CD4-positive, alpha-beta T cell treated with Interleukin-15 for 4 hours (primary cell): ENCODE data around the gene GANC.
"Not testable (repeated sequence)": the region's sequence is repeated elsewhere in the genome, so short reads cannot be mapped to it uniquely, and the experiment has no call there.

Source experiments
- DNase-seq: peaks from one replicate; pipeline ENCODE4 v3.0.0-alpha.2; 2020; ENCODE audit warnings: low spot score

Gene GANC

DNA sequence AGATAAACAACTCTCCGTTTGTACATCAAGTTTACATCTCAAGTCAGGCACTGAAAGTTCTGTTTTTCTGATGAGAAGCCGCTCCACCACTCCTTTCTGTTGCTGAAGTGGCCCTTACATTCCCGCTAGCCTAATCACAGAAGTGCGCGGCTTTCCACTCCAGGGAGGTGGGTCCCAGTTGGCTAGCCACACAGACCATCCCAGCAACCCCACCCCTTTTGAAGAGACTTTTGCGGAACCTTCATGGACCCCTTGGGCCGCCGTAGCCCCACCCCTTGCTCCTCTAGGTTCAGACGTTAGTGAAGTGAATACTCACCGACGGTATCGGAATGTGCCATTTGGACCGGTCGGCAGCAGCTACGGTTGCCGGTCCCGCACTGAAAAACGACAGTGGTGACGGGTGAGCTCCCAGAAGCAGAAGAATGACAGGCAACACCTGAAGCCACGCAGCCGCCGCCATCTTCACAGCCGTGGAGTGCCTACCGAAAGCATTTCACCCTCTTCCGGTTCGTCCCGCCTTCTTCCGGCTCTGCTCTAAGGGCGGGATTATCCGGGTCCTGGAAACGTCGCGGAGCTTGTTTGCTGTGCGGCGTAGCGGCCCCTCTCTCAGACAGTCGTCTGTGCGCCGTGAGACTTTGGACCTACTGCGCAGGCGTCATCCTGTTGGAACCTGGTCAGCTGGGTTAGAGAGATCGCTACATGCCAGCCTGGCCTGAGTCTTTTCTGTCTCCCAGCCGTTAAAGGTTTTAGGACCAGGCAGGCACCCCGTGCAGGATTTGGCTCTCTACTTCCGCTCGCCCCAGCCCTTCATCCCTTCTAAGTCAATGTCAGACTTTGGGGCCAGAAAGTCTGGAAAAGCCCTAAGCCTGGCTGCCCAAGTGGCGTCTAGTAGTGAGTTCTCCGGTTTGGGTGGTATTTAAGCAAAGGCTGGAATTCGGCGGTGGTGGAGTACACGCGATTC is at the start of gene GANC, which contains the start of gene TMEM87A:
Gene GANC (plus strand): TSS at position 263 of the 961 bp plus-strand sequence. CDS start 1,281 bp downstream, outside the sequence.
Gene TMEM87A (minus strand): TSS at position 495 of the 961 bp plus-strand sequence. CDS start 35 bp downstream, at position 460.
- DNase-seq = peak; percentile 96

DNA sequence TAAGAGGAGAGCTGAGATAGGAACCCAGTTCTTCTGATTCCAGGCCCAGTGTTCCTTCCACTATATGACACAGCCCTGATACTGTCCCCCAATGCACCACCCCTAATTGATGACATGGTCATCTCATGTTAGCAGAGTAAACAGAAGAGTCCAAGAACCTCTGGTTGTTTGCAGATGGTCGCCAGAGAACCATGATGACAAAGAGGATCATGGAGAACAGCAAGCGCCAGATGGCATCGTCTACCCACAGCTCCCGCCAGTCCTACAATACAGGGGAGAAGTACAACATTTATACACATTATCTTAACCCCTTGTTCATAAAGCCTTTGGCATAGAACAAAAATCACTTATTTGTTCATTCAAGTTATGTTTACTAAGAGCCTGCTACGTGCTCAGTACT is 46.4 kb upstream of the GANC start:
- no peak for DNase-seq

GRCh38 chr15:42228036-42228435 is 45.0 kb upstream of the GANC start:
- no peak for DNase-seq

GRCh38 chr15:42228981-42229380 is 44.0 kb upstream of the GANC start:
- DNase-seq = not testable (repeated sequence)

GRCh38 chr15:42231088-42231487 is 41.9 kb upstream of the GANC start:
- DNase-seq = no peak

GRCh38 chr15:42232606-42233005 is 40.4 kb upstream of the GANC start:
- DNase-seq = no peak

GRCh38 chr15:42233107-42233506 is 39.9 kb upstream of the GANC start:
- DNase-seq = no peak

DNA sequence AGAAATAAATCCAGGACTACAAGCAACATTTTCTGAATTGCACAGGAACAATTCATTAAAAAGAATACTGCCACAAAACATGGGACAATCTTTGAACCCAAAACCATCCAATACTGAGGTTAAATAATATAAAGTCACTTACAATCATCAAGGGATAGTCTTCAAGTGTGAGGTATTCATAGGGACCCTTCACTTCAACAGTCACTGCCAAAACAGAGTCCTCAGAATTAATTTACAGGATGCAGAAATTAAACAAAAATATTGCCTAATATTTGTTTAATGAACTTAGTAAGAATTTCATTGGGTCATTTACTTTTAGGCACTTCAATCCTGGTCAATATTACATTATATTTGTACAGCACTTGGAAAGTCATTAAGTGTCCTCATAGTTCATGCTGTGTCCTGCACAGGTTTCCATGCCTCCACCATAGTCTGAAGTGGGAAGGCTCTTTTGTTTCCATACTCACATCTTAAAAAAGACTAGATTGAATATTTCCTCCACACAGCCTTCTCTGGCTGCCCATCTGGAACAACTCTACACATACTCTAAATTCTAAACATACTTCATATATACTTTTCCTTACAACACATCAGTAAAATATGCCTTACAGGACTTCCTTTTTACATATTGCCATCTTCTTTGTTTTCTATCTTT is 33.3 kb upstream of the GANC start:
- DNase-seq = no peak

GRCh38 chr15:42240823-42241222 is 32.2 kb upstream of the GANC start:
- no peak for DNase-seq

DNA sequence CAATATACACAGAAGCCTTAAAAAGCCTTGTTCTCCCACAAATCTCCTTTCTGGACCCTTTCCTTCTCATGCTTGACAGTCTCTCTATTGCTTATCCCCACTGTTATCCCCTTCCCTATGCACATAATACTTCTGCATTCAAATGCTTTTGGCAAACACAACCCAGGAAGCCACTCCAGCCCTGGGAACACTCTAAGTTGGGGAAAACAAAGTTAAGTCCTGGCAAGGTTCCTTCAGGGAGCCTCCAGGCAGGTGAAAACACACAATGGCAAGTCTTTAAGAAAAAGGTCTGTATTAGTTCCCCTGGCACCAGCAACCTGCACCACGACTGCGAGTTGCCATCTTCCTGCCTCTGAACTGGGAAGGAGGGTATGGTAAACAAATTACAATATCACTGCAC is 19.7 kb upstream of the GANC start:
- DNase-seq = no peak

- DNase-seq = no peak
Observed at GRCh38 chr15:42264795-42265194, 8.2 kb upstream of the GANC start.

DNA sequence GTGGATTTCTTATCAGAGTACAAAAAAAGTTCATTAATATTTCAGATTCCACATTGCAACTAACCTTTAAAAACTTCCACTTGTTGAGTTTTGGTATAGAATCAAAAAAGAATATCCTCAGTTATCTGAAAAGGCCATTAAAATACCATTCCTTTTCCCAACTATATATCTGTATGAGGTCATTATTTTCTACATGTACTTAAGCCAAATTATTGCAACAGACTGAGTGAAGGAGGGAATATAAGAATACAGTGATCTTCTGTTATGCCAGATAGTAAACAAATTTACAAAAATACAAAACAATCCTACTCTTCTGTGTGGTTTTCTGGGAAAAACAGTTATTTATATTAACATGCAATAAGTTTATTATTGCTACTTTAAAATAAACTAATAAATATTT is 5.7 kb upstream of the GANC start:
- no peak for DNase-seq

DNA sequence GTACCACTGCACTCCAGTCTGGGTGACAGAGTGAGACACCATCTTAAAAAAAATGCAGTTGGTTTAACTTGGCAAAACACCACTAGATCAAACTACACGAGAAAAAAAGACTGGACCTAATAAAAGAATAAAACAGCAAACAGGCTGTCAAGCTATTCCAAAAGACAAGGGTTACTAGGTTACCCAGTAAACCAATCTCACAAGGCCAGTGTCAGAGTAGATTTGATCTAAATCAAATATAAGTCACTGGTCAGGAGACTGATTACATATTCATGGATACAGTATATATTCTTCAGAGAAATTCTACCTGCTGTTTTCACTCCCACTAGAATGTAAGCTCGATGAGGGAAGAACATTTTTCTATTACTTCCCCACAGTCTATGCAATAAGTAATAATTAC is 2.5 kb upstream of the GANC start:
- no peak for DNase-seq

DNA sequence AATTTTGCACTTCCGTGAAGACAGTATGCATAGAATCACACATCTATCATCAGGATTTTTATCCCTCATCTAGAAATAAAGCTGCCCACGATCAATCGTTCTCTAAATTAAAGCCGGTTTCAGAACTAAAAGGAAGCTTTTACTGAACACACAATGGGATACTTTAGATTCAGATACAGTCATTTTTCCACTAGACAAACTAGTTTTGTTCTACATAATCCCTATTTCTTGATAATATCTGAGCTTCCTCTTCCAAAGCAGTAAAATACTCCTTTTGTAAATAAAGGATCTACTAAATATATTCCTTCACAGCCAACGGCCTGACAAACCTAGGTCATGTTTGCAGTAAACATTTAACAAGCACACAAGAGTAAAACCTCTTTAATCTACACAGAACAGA is 2.0 kb upstream of the GANC start:
- no peak for DNase-seq

DNA sequence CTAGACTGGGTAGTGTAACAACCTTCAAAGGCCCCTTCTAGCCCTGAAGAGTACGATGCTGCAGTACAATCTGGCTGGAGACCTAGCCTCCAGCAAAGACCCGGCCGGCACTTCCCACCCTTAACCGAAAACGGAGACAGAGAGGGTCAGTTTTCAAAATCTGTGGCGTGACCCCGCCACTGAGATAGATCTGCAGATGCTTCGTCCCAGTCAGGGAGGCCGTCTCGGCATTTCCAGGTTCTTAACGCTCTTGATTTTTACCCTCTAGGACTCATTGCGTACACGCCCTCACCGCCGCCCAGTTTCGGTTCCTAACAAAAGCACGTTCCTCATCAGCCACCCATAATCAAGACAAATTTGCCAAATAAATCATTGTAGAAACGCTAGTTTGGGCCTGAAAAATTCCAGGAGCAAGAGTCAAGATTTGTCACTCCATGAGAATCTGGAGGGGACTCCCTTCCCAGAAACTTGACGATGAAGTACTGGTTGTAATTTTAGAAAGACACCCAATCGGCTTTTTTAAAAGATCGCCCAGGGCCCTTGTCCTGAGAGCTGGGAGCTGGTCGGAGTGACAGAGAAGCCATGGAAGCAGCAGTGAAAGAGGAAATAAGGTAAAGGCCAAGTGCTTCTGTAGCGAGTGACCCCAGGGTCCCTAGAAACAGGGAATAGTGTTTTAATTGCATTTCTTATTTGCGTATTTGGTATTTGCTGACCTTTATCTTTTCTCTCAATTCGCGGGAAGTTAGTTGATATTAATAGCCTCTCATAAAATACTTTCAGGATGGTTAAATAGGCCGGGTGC is 1.1 kb downstream of the GANC start:
- peak; percentile 56 for DNase-seq

DNA sequence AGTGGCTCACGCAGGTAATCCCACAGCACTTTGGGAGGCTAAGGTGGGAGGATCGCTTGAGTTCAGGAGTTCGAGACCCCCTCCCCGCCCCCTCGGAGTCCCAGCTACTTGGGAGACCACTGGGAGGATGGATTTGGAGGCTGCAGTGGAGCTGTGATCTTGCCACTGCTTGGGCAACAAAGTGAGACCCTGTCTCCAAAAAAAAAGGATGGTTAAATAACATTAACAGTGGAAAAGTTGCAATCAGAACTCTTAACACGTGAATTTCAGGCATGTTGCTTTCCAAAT is 1.6 kb downstream of the GANC start:
- DNase-seq = no peak

DNA sequence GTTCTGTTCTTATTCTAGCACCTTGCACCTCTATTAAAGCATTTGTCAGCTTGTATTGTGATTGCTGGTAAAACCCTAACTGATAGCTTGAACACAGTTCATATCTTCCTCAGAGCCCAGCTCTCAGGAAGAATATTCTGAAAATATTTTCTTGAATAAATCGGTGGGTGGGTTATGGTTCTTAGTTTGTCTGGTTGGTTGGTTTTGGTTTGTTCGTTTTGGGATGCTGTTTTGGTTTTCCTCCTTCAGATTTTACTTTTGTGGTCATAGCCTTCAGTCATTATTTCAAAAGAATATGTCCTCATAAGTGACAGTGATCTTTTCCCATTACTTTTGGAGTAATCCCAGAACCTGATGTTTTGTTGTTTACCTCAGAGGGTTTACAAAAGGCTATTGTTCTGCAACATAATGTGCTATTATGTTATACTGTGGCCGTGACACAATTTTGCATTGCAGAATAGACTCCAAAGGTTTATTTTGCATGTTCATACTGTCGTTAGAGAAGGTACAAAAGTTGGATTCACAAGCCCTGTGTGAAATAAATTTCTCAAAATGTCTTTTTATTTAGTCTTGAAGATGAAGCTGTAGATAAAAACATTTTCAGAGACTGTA is 2.9 kb downstream of the GANC start:
- DNase-seq = no peak

DNA sequence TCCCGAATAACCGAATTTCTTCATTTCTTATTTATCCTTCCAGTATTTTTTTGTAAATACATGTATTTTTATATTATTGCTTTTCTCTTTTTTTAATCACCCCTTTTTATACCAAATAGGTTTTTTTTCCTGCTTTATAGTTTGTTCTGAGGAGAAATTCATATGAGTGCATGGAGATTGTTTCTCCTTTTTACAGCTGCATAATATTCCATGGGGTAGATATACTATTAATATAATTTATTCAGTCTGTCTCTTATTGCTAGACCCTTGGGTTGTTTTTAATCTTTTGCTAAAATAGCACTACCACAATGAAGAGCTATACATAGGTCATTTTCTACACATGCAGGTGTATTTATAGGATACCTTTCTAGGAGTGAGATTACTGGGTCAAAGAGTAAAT is 3.8 kb downstream of the GANC start:
- no peak for DNase-seq

DNA sequence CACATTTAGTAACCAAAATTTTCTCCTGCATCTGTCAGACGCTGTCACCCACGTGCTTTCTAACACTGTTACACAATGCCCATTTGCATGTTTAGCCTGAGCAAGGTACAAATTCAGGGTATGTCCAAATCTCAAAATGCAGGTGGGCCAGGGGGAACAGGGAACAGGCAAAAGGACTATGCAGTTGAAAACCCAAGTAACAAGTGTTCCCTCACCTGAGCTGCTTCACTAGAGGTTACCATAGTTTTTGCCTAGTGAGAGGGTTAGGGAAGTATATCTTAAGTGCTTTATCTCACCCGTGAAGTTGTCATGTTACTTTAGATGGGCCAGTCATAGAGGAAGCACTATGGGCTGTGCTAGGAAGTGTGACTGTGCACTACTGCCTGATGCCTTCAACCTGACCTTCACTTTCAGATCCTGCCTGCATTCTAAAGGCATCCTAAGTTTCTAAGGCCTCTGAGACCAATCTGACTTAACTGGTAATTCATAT is 6.3 kb downstream of the GANC start:
- DNase-seq = no peak

DNA sequence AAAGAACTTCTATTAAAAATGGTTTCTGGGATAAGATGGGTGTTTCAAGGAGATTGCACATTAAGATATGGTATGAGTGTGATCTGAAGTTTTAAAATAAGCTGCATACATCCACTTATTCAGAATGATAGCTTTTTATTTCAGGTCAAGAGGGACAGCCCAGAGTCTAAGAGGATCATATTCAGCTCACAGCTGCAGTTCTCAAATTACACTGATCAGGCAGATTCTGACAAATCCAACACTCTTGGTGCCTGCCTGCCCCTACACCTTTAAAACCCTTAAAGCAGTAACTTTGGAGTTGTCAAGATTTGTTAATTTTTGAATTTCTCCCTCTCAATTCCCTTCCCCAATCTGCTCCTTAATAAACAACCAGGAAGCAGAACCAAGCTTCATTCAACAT is 9.3 kb downstream of the GANC start:
- DNase-seq = no peak

GRCh38 chr15:42282926-42283325 is 9.9 kb downstream of the GANC start:
- no peak for DNase-seq

- DNase-seq = no peak
Observed at GRCh38 chr15:42283671-42284070, 10.7 kb downstream of the GANC start.
